Bronchial epithelial cell (primary cell): ENCODE results near the gene SDK2. TPM values are rescaled to one million over a fixed set of nuclear protein-coding genes. Genes with fewer than 3 reads are reported as not detected.

Source experiments
- DNase-seq: peaks from one replicate; pipeline ENCODE4 v3.0.0-alpha.2; 2010; ENCODE audit warnings: low read depth
- FAIRE-seq: peaks from 2 replicates; lab custom pipeline; 2011; peaks lifted over from hg19 to GRCh38; lab: Jason Lieb, UNC
- H3K27me3 ChIP-seq: 2 replicates; pipeline ENCODE4 v1.5.1; 2011; ENCODE audit warnings: low read length; ENCODE audit not compliant: control insufficient read depth, insufficient read depth
- H3K36me3 ChIP-seq: 2 replicates; pipeline ENCODE4 v1.5.1; 2011; ENCODE audit warnings: low read length; ENCODE audit not compliant: control insufficient read depth, insufficient read depth
- H3K4me3 ChIP-seq: 2 replicates; pipeline ENCODE4 v1.5.1; 2011; ENCODE audit warnings: mild to moderate bottlenecking, low read depth, low read length, control low read depth
- CTCF ChIP-seq: IDR thresholded peaks from 2 replicates; pipeline ENCODE4 v1.5.1; 2011; ENCODE audit warnings: mild to moderate bottlenecking, moderate library complexity, low read length, control low read depth, inconsistent platforms; ENCODE audit not compliant: insufficient read depth, severe bottlenecking
- total RNA-seq: library from RNA; depleted of rRNA; stranded (reverse); fragments of >200 nt; gene quantifications from 2 replicates; pipeline ENCODE4 v1.2.1, GENCODE V29; 2014

Gene SDK2
- total RNA-seq, 1 donor from 2014 or later = 2.1 TPM

- Histone ChIP-seq H3K4me3 (no peak overlapping the region), H3K36me3 (no peaks in the 10 kb centered on the region), H3K27me3 (no peaks in the 10 kb centered on the region)
- no peak for DNase-seq
- peak; percentile 18 for FAIRE-seq
- no peak for TF ChIP-seq CTCF
These were observed 96.5 kb downstream of the SDK2 start for GRCh38 chr17:73547790-73548189.

- Histone ChIP-seq H3K36me3 (no peaks in the 10 kb centered on the region), H3K27me3 (no peaks in the 10 kb centered on the region), H3K4me3 (no peak overlapping the region)
- DNase-seq (peak; percentile 86), FAIRE-seq (peak; percentile 60)
- no peak for TF ChIP-seq CTCF
These were observed 97.3 kb downstream of the SDK2 start for GRCh38 chr17:73546770-73547536.

- no peak for TF ChIP-seq CTCF
- no peak for FAIRE-seq
- DNase-seq = peak; percentile 58
- no peaks in the 10 kb centered on the region for H3K36me3 ChIP-seq
- no peaks in the 10 kb centered on the region for H3K27me3 ChIP-seq
- no peak overlapping the region for H3K4me3 ChIP-seq
These were observed 98.1 kb downstream of the SDK2 start for GRCh38 chr17:73546114-73546513.

- peak; percentile 4 for DNase-seq
- H3K27me3 ChIP-seq = no peaks in the 10 kb centered on the region
- no peak for FAIRE-seq
- no peak for TF ChIP-seq CTCF
- H3K36me3 ChIP-seq = no peaks in the 10 kb centered on the region
- no peak overlapping the region for H3K4me3 ChIP-seq
These were observed 98.9 kb downstream of the SDK2 start for GRCh38 chr17:73545109-73546032.

- DNase-seq (no peak), FAIRE-seq (no peak)
- H3K27me3 ChIP-seq = no peaks in the 10 kb centered on the region
- H3K36me3 ChIP-seq = no peaks in the 10 kb centered on the region
- TF ChIP-seq CTCF = no peak
- no peak overlapping the region for H3K4me3 ChIP-seq
These were observed 99.9 kb downstream of the SDK2 start for GRCh38 chr17:73544333-73544732.
